SK-N-MC (cell line): ENCODE measurements around the gene SECTM1.

Source experiments
- EZH2 ChIP-seq: fragments of 200-600 bp; sonication (generic); IDR thresholded peaks from one replicate; pipeline ENCODE4 v1.6.1; 2017; ENCODE audit warnings: antibody characterized with exemption
- POLR2AphosphoS5 ChIP-seq: IDR thresholded peaks from 2 replicates; pipeline ENCODE4 v1.6.1; 2012; ENCODE audit warnings: mild to moderate bottlenecking, low read depth, low read length, borderline replicate concordance

GRCh38 chr17:82291582-82292250 lies 41.9 kb downstream of the SECTM1 start:
- TF ChIP-seq POLR2AphosphoS5 = no peak
- no peak for TF ChIP-seq EZH2
